ENCODE data around the gene LRBA. TPM values are rescaled to one million over a fixed set of nuclear protein-coding genes. Genes with fewer than 3 reads are reported as not detected.

LRBA gene
- total RNA-seq, 4 donors from 2014 or later, result 13.3 to 21.2 (median 20.1) TPM

- TF ChIP-seq CTCF (IDR thresholded peaks at IDR 0.05) (no peak), POLR2AphosphoS5 (IDR thresholded peaks at IDR 0.05) (no peak), POLR2A (IDR thresholded peaks at IDR 0.05; ENCODE audit: low read depth) (no peak), EP300 (IDR thresholded peaks at IDR 0.05) (no peak)
- Histone ChIP-seq H3K27me3 (no peaks in the 10 kb centered on the region), H3K9me3 (no peaks in the 10 kb centered on the region), H3K27ac (replicated peaks in 1 of 4) (no peak overlapping the region), H3K4me1 (no peaks in the 10 kb centered on the region), H3K36me3 (no peaks in the 10 kb centered on the region), H3K4me3 (no peak overlapping the region)
- DNase-seq (ENCODE audit: extremely low spot score), result no peak
- 75% methylated on average over 3 of the region's 3 CpGs for WGBS
- intact Hi-C loops (cut with DNase I), result no loop called here
Measured at GRCh38 chr4:150679765-150680343, 335.2 kb downstream of the LRBA start.

- H3K4me3 ChIP-seq, result peak overlapping the region in 1 of 4 donors; percentile 6
- no peaks in the 10 kb centered on the region for H3K36me3 ChIP-seq
- no peak for DNase-seq (ENCODE audit: extremely low spot score)
- no peak for TF ChIP-seq EP300 (IDR thresholded peaks at IDR 0.05)
- TF ChIP-seq POLR2A (IDR thresholded peaks at IDR 0.05; ENCODE audit: low read depth), result no peak
- TF ChIP-seq CTCF (IDR thresholded peaks at IDR 0.05), result no peak
- WGBS, result 78% methylated on average over 5 of the region's 5 CpGs
- no peaks in the 10 kb centered on the region for H3K4me1 ChIP-seq
- no peaks in the 10 kb centered on the region for H3K27me3 ChIP-seq
- H3K27ac ChIP-seq (replicated peaks in 1 of 4), result no peak overlapping the region
- intact Hi-C loops (cut with DNase I), result no loop called here
- no peaks in the 10 kb centered on the region for H3K9me3 ChIP-seq
Measured at GRCh38 chr4:150679018-150679764, 335.9 kb downstream of the LRBA start.

GRCh38 chr4:150673793-150674192 lies 341.3 kb downstream of the LRBA start:
- intact Hi-C loops (cut with DNase I), result no loop called here
- Histone ChIP-seq H3K4me3 (no peak overlapping the region), H3K27me3 (no peaks in the 10 kb centered on the region), H3K27ac (replicated peaks in 1 of 4) (no peak overlapping the region), H3K9me3 (no peaks in the 10 kb centered on the region), H3K4me1 (no peaks in the 10 kb centered on the region), H3K36me3 (no peaks in the 10 kb centered on the region)
- 95% methylated on average over 2 of the region's 2 CpGs for WGBS
- TF ChIP-seq POLR2A (IDR thresholded peaks at IDR 0.05; ENCODE audit: low read depth) (no peak), POLR2AphosphoS5 (IDR thresholded peaks at IDR 0.05) (no peak), CTCF (IDR thresholded peaks at IDR 0.05) (no peak), EP300 (IDR thresholded peaks at IDR 0.05) (no peak)
- no peak for DNase-seq (ENCODE audit: extremely low spot score)

GRCh38 chr4:150668824-150669223 lies 346.3 kb downstream of the LRBA start:
- TF ChIP-seq EP300 (IDR thresholded peaks at IDR 0.05) (no peak), CTCF (IDR thresholded peaks at IDR 0.05) (no peak), POLR2A (IDR thresholded peaks at IDR 0.05; ENCODE audit: low read depth) (no peak), POLR2AphosphoS5 (IDR thresholded peaks at IDR 0.05) (no peak)
- WGBS, result 89% methylated on average over 2 of the region's 2 CpGs

More at GRCh38 chr4:150668824-150669223, 346.3 kb downstream of the LRBA start:
- Histone ChIP-seq H3K27me3 (no peaks in the 10 kb centered on the region), H3K27ac (replicated peaks in 1 of 4) (no peak overlapping the region), H3K4me1 (no peaks in the 10 kb centered on the region), H3K9me3 (no peaks in the 10 kb centered on the region), H3K36me3 (no peaks in the 10 kb centered on the region), H3K4me3 (no peak overlapping the region)
- no peak for DNase-seq (ENCODE audit: extremely low spot score)
- intact Hi-C loops (cut with DNase I), result no loop called here
